GM23338 (cell line): ENCODE results near the gene CLCNKA. TPM values are rescaled to one million over a fixed set of nuclear protein-coding genes. Genes with fewer than 3 reads are reported as not detected.

ENCODE experiments used
- ATAC-seq: fragments of 200-7000 bp; cut with Tn5 transposase; 3 replicates; pipeline ENCODE4 v1.9.1; 2020
- DNase-seq: peaks from one replicate; pipeline ENCODE4 v3.0.0-alpha.2; 2015; ENCODE audit warnings: low spot score
- H2AFZ ChIP-seq: fragments of 200-600 bp; sonication (generic); 2 replicates; pipeline ENCODE4 v1.8.0; 2016; ENCODE audit warnings: antibody characterized with exemption, mild to moderate bottlenecking, moderate library complexity
- H3F3A ChIP-seq: fragments of 200-600 bp; sonication (generic); replicated peaks from 2 replicates; pipeline ENCODE4 v1.8.0; 2017; ENCODE audit warnings: antibody characterized with exemption, mixed run types, low read depth
- H3K27ac ChIP-seq: fragments of 200-600 bp; sonication (generic); 2 replicates; pipeline ENCODE4 v1.6.1; 2016; ENCODE audit warnings: low read depth
- H3K27me3 ChIP-seq: fragments of 200-600 bp; sonication (generic); 2 replicates; pipeline ENCODE4 v1.8.0; 2016; ENCODE audit warnings: mild to moderate bottlenecking, mixed run types, moderate library complexity; ENCODE audit not compliant: insufficient read depth
- H3K36me3 ChIP-seq: fragments of 200-600 bp; sonication (generic); 2 replicates; pipeline ENCODE4 v1.8.0; 2016; ENCODE audit warnings: mild to moderate bottlenecking; ENCODE audit not compliant: insufficient read depth
- H3K4me1 ChIP-seq: fragments of 200-600 bp; sonication (generic); 2 replicates; pipeline ENCODE4 v1.8.0; 2016; ENCODE audit warnings: mild to moderate bottlenecking, moderate library complexity; ENCODE audit not compliant: insufficient read depth
- H3K4me2 ChIP-seq: fragments of 200-600 bp; sonication (generic); 2 replicates; pipeline ENCODE4 v1.7.1; 2017; ENCODE audit warnings: mixed run types
- H3K4me3 ChIP-seq: fragments of 200-600 bp; sonication (generic); 2 replicates; pipeline ENCODE4 v1.6.1; 2016; ENCODE audit warnings: mixed run types
- H3K79me2 ChIP-seq: fragments of 200-600 bp; sonication (generic); replicated peaks from 2 replicates; pipeline ENCODE4 v1.8.0; 2017; ENCODE audit warnings: mild to moderate bottlenecking; ENCODE audit not compliant: insufficient read depth
- H3K9me2 ChIP-seq: fragments of 200-600 bp; sonication (generic); 2 replicates; pipeline ENCODE4 v1.8.0; 2017; ENCODE audit not compliant: insufficient read depth
- H4K20me1 ChIP-seq: fragments of 200-600 bp; sonication (generic); replicated peaks from 2 replicates; pipeline ENCODE4 v1.8.0; 2017; ENCODE audit warnings: mild to moderate bottlenecking; ENCODE audit not compliant: insufficient read depth
- H3K27ac Mint-ChIP-seq: 2 replicates; pipeline ENCODE4 v1.8.0; 2020; ENCODE audit warnings: inconsistent platforms, mild to moderate bottlenecking, moderate library complexity, mixed read lengths
- H3K27me3 Mint-ChIP-seq: 3 replicates; pipeline ENCODE4 v1.8.0; 2022; ENCODE audit warnings: low read depth, mild to moderate bottlenecking, moderate library complexity, mixed read lengths, inconsistent platforms; ENCODE audit not compliant: insufficient read depth, poor library complexity
- H3K36me3 Mint-ChIP-seq: 3 replicates; pipeline ENCODE4 v1.8.0; 2021; ENCODE audit warnings: low read depth, mild to moderate bottlenecking, inconsistent platforms, moderate library complexity, mixed read lengths
- H3K4me1 Mint-ChIP-seq: 3 replicates; pipeline ENCODE4 v1.8.0; 2020; ENCODE audit warnings: mild to moderate bottlenecking, inconsistent platforms, mixed read lengths
- H3K4me3 Mint-ChIP-seq: 3 replicates; pipeline ENCODE4 v1.8.0; 2021; ENCODE audit warnings: moderate library complexity, mild to moderate bottlenecking, inconsistent platforms, mixed read lengths
- H3K9me3 Mint-ChIP-seq: 3 replicates; pipeline ENCODE4 v1.8.0; 2020; ENCODE audit warnings: moderate library complexity, mild to moderate bottlenecking, inconsistent platforms, mixed read lengths
- CREB1 ChIP-seq: fragments of 250-450 bp; sonication (Bioruptor Pico); IDR thresholded peaks from 2 replicates; pipeline ENCODE4 v1.5.0; 2020; ENCODE audit warnings: low read depth, mild to moderate bottlenecking, moderate library complexity
- EZH2 ChIP-seq: fragments of 200-600 bp; sonication (generic); IDR thresholded peaks from one replicate; pipeline ENCODE4 v1.8.0; 2017; ENCODE audit warnings: antibody characterized with exemption, mild to moderate bottlenecking, low read depth; ENCODE audit not compliant: unreplicated experiment
- EZH2phosphoT487 ChIP-seq: fragments of 200-600 bp; sonication (generic); IDR thresholded peaks from one replicate; pipeline ENCODE4 v1.8.1; 2018; ENCODE audit warnings: antibody characterized with exemption; ENCODE audit not compliant: unreplicated experiment
- JUNB ChIP-seq: IDR thresholded peaks from one replicate; pipeline ENCODE4 v1.6.1; 2016; ENCODE audit warnings: antibody characterized with exemption; ENCODE audit not compliant: unreplicated experiment
- POLR2AphosphoS5 ChIP-seq: IDR thresholded peaks from 2 replicates; pipeline ENCODE4 v1.6.1; 2016; ENCODE audit warnings: antibody characterized with exemption, low read depth
- STAT1 ChIP-seq: IDR thresholded peaks from one replicate; pipeline ENCODE4 v1.6.1; 2016; ENCODE audit warnings: antibody characterized with exemption; ENCODE audit not compliant: unreplicated experiment
- polyA plus RNA-seq: library from polyadenylated mRNA; unstranded; fragments of >200 nt; fragmentation: Nextera tagmentation; extraction: Ambion mirVana; gene quantifications from 2 replicates; pipeline ENCODE4 v1.2.1, GENCODE V29; 2016
- total RNA-seq: library from RNA; depleted of rRNA; stranded (reverse); fragments of >200 nt; shearing (Covaris generic); gene quantifications from 2 replicates; pipeline ENCODE4 v1.2.3, GENCODE V29; 2014
- TF ChIP-seq, protein P1 (sequence below): IDR thresholded peaks from one replicate; pipeline ENCODE4 v1.6.1; 2018; ENCODE audit warnings: antibody characterized with exemption; ENCODE audit not compliant: unreplicated experiment
- TF ChIP-seq, protein P2 (sequence below), 2 experiments: fragments of 200-600 bp in 1 of 2; sonication (generic) in 1 of 2; conservative IDR thresholded peaks; 2 replicates each; pipeline versions ENCODE4 v1.5.1 to v1.6.1; 2016 to 2017; ENCODE audit warnings: antibody characterized with exemption in 2 of 2, low read depth in 2 of 2, mild to moderate bottlenecking in 2 of 2, moderate library complexity in 1 of 2
- TF ChIP-seq, protein P3 (sequence below): IDR thresholded peaks from 2 replicates; pipeline ENCODE4 v1.6.1; 2016; ENCODE audit warnings: antibody characterized with exemption

The CLCNKA gene
- total and polyA plus RNA-seq, 2 experiments from 2014 or later = 0.59 to 0.76 TPM

DNA sequence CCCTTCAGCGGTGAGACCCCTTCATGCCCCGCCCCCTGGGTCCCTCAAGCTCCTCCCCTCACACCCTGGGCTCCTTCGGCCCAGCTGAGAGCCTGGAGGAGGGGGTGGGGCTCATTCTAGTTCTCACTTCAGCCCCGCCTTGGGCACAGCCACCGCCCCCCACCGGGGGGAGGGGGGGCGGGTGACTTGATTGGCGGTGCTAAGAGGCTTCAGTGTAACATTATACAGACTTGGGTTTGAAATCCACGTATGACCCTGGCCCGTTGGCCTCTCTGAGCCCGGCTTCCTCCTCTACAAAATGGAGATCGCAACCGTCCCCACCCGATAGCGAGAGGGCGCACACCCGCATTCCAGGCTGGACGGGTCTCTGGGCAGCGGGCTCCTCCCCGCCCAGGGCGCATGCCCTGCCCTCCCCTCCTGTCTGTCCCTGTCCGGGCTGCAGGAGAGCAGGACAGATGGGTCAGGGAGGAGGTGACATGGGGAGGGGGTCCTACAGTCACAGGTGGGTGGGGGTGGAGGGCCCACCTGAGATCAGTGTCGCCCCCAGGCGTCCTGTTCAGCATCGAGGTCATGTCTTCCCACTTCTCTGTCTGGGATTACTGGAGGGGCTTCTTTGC is 26.8 kb downstream of the CLCNKA start:
- Histone ChIP-seq H3K36me3 (no peaks in the 10 kb centered on the region), H4K20me1 (no peaks in the 10 kb centered on the region), H3F3A (no peaks in the 10 kb centered on the region), H3K27ac (peak overlapping the region; percentile 69; the same call in 1 of the 2 replicates), H2AFZ (peak overlapping the region; percentile 94), H3K9me2 (no peaks in the 10 kb centered on the region), H3K4me3 (peak overlapping the region; percentile 71), H3K4me1 (0 out of 2 replicates have a peak, but pooled peaks cover 5% of the 10 kb centered on the region), H3K79me2 (no peaks in the 10 kb centered on the region), H3K27me3 (no peaks in the 10 kb centered on the region), H3K4me2 (peak overlapping the region; percentile 89)
- TF ChIP-seq EZH2phosphoT487 = no peak
- TF ChIP-seq, protein P1, sequence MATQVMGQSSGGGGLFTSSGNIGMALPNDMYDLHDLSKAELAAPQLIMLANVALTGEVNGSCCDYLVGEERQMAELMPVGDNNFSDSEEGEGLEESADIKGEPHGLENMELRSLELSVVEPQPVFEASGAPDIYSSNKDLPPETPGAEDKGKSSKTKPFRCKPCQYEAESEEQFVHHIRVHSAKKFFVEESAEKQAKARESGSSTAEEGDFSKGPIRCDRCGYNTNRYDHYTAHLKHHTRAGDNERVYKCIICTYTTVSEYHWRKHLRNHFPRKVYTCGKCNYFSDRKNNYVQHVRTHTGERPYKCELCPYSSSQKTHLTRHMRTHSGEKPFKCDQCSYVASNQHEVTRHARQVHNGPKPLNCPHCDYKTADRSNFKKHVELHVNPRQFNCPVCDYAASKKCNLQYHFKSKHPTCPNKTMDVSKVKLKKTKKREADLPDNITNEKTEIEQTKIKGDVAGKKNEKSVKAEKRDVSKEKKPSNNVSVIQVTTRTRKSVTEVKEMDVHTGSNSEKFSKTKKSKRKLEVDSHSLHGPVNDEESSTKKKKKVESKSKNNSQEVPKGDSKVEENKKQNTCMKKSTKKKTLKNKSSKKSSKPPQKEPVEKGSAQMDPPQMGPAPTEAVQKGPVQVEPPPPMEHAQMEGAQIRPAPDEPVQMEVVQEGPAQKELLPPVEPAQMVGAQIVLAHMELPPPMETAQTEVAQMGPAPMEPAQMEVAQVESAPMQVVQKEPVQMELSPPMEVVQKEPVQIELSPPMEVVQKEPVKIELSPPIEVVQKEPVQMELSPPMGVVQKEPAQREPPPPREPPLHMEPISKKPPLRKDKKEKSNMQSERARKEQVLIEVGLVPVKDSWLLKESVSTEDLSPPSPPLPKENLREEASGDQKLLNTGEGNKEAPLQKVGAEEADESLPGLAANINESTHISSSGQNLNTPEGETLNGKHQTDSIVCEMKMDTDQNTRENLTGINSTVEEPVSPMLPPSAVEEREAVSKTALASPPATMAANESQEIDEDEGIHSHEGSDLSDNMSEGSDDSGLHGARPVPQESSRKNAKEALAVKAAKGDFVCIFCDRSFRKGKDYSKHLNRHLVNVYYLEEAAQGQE = no peak
- TF ChIP-seq, protein P2, sequence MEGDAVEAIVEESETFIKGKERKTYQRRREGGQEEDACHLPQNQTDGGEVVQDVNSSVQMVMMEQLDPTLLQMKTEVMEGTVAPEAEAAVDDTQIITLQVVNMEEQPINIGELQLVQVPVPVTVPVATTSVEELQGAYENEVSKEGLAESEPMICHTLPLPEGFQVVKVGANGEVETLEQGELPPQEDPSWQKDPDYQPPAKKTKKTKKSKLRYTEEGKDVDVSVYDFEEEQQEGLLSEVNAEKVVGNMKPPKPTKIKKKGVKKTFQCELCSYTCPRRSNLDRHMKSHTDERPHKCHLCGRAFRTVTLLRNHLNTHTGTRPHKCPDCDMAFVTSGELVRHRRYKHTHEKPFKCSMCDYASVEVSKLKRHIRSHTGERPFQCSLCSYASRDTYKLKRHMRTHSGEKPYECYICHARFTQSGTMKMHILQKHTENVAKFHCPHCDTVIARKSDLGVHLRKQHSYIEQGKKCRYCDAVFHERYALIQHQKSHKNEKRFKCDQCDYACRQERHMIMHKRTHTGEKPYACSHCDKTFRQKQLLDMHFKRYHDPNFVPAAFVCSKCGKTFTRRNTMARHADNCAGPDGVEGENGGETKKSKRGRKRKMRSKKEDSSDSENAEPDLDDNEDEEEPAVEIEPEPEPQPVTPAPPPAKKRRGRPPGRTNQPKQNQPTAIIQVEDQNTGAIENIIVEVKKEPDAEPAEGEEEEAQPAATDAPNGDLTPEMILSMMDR (conservative IDR thresholded peaks at IDR 0.05; ENCODE audit: low read depth in 2 of 2) = peak; percentile 34 to 38
- Mint-ChIP-seq H3K27me3 (peaks cover 4% of the 10 kb centered on the region), H3K4me1 (peaks cover 12% of the 10 kb centered on the region), H3K36me3 (no peaks in the 10 kb centered on the region), H3K9me3 (no peaks in the 10 kb centered on the region), H3K27ac (no peak overlapping the region), H3K4me3 (peak overlapping the region; percentile 74)
- peak; percentile 88 for ATAC-seq
- peak; percentile 97 for DNase-seq

DNA sequence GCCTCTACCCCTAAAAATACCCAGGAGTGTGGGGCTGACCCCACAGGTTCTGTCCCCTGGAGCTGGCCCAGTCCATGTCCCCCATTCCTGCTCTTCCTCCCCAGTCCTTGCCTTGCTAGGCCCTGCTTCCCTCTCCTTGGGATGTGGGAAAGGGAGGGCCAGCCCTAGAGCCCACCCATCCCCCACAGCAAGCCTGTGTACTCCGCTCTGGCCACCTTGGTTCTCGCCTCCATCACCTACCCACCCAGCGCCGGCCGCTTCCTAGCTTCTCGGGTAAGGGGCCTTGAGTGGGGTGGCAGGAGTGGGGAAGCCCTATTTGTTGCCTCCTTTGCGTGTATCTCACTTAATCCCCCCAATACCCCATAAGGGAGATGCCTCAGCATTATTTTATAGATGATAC is 28.5 kb downstream of the CLCNKA start:
- H3K27ac ChIP-seq = no peak overlapping the region
- H3F3A ChIP-seq = no peaks in the 10 kb centered on the region
- no peaks in the 10 kb centered on the region for H3K79me2 ChIP-seq
- Mint-ChIP-seq H3K4me1 (peaks cover 12% of the 10 kb centered on the region), H3K27me3 (peaks cover 4% of the 10 kb centered on the region), H3K4me3 (0 out of 3 replicates have a peak overlapping the region, but pooled peaks have one; percentile 12), H3K27ac (no peak overlapping the region), H3K36me3 (no peaks in the 10 kb centered on the region), H3K9me3 (no peaks in the 10 kb centered on the region)
- H4K20me1 ChIP-seq = no peaks in the 10 kb centered on the region
- no peak overlapping the region for H2AFZ ChIP-seq
- DNase-seq (no peak), ATAC-seq (peak; percentile 5; the same call in 2 of the 3 replicates)
- no peaks in the 10 kb centered on the region for H3K36me3 ChIP-seq
- no peaks in the 10 kb centered on the region for H3K27me3 ChIP-seq
- H3K4me2 ChIP-seq = no peak overlapping the region
- no peaks in the 10 kb centered on the region for H3K9me2 ChIP-seq
- H3K4me3 ChIP-seq = no peak overlapping the region
- peaks cover 5% of the 10 kb centered on the region; the same call in 1 of the 2 replicates for H3K4me1 ChIP-seq
- no peak for TF ChIP-seq EZH2phosphoT487
- TF ChIP-seq POLR2AphosphoS5 = no peak
- no peak for TF ChIP-seq EZH2
- TF ChIP-seq CREB1 = no peak
- TF ChIP-seq, protein P3, sequence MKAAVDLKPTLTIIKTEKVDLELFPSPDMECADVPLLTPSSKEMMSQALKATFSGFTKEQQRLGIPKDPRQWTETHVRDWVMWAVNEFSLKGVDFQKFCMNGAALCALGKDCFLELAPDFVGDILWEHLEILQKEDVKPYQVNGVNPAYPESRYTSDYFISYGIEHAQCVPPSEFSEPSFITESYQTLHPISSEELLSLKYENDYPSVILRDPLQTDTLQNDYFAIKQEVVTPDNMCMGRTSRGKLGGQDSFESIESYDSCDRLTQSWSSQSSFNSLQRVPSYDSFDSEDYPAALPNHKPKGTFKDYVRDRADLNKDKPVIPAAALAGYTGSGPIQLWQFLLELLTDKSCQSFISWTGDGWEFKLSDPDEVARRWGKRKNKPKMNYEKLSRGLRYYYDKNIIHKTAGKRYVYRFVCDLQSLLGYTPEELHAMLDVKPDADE = no peak
- TF ChIP-seq, protein P1 = no peak
- no peak for TF ChIP-seq STAT1
- no peak for TF ChIP-seq JUNB
